ENCODE measurements around the gene TMEM169. TPM values are rescaled to one million over a fixed set of nuclear protein-coding genes. Genes with fewer than 3 reads are reported as not detected.
A peak's percentile ranks its signal among the peaks of the same experiment; 100 is the strongest.

Gene TMEM169
- total and polyA plus RNA-seq, 2 of the 13 experiments (the other 11 are each of a cell fraction or from before 2014, with no cell fraction given): 1.5 to 4.5 TPM

DNA sequence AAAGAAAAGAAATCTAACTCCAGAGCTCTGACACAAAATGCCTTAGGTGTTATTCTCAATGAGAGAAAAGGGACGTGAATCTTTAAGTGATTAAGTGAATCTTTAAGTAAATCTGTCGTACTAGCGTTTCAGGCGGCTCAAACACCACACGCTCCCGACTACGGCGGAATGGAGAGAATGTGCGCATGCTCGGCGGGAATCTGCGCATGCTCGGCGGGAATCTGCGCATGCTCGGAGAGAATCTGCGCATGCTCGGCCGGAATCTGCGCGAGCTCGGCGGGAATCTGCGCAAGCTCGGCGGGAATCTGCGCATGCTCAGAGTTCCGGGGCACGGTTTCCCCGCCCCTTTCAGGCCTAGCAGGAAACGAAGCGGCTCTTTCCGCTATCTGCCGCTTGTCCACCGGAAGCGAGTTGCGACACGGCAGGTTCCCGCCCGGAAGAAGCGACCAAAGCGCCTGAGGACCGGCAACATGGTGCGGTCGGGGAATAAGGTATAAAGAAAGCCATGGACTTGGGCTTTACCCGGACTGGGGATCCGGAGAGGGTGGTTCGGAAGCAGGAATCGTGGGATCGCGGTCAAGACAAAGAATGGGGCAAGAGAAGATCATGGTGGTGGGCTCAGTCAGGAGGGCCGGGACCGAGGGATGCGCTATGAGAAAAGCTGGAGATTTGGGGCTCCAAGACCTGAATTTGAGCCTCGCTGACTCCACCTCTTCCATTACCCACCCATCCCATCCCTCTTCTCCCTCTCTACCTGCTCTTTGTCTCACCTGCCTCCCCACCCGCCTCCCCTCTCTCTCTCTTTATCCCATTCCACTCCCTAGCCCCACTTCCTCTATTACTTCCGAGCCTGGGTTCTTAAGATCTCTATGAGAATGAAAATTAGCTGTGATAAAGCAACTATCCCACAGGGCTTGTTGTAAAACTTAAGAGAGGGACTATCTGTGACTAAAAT, 27.5 kb downstream of the TMEM169 start, which contains the start of gene XRCC5 (continued):
- TF ChIP-seq, protein P1, sequence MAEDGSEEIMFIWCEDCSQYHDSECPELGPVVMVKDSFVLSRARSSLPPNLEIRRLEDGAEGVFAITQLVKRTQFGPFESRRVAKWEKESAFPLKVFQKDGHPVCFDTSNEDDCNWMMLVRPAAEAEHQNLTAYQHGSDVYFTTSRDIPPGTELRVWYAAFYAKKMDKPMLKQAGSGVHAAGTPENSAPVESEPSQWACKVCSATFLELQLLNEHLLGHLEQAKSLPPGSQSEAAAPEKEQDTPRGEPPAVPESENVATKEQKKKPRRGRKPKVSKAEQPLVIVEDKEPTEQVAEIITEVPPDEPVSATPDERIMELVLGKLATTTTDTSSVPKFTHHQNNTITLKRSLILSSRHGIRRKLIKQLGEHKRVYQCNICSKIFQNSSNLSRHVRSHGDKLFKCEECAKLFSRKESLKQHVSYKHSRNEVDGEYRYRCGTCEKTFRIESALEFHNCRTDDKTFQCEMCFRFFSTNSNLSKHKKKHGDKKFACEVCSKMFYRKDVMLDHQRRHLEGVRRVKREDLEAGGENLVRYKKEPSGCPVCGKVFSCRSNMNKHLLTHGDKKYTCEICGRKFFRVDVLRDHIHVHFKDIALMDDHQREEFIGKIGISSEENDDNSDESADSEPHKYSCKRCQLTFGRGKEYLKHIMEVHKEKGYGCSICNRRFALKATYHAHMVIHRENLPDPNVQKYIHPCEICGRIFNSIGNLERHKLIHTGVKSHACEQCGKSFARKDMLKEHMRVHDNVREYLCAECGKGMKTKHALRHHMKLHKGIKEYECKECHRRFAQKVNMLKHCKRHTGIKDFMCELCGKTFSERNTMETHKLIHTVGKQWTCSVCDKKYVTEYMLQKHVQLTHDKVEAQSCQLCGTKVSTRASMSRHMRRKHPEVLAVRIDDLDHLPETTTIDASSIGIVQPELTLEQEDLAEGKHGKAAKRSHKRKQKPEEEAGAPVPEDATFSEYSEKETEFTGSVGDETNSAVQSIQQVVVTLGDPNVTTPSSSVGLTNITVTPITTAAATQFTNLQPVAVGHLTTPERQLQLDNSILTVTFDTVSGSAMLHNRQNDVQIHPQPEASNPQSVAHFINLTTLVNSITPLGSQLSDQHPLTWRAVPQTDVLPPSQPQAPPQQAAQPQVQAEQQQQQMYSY (CRISPR knock-in tag; IDR thresholded peaks at IDR 0.05): peak; percentile 68; the same call in 1 of the 2 replicates
- TF ChIP-seq RELA (CRISPR knock-in tag; IDR thresholded peaks at IDR 0.05): peak; percentile 86
- TF ChIP-seq ZNF577 (CRISPR knock-in tag; IDR thresholded peaks at IDR 0.05; ENCODE audit: borderline replicate concordance, low read depth): no peak
- TF ChIP-seq NPAS2 (CRISPR knock-in tag; IDR thresholded peaks at IDR 0.05; ENCODE audit: borderline replicate concordance): no peak
- TF ChIP-seq ZNF503 (CRISPR knock-in tag; IDR thresholded peaks at IDR 0.05): peak; percentile 78; the same call in 1 of the 2 replicates
- TF ChIP-seq ZBTB38 (CRISPR knock-in tag; IDR thresholded peaks at IDR 0.05): peak; percentile 98
- TF ChIP-seq DR1 (CRISPR knock-in tag; IDR thresholded peaks at IDR 0.05): peak; percentile 95
- peak; percentile 76; the same call in 1 of the 2 replicates for TF ChIP-seq MIER2 (CRISPR knock-in tag; IDR thresholded peaks at IDR 0.05)
- TF ChIP-seq XRCC5 (optimal IDR thresholded peaks at IDR 0.05; ENCODE audit: low read length): peak; percentile 65
- peak; percentile 88 for TF ChIP-seq ZGPAT (CRISPR knock-in tag; IDR thresholded peaks at IDR 0.05)
- peak; percentile 70 for TF ChIP-seq SP2 (CRISPR knock-in tag; IDR thresholded peaks at IDR 0.05)
- peak; percentile 90 for TF ChIP-seq ASH2L (IDR thresholded peaks at IDR 0.05; ENCODE audit: insufficient read length, low read depth, low read length)
- TF ChIP-seq HDAC2 (CRISPR knock-in tag; IDR thresholded peaks at IDR 0.05): peak; percentile 89
- TF ChIP-seq NFE2L1 (CRISPR knock-in tag; IDR thresholded peaks at IDR 0.05; ENCODE audit: borderline replicate concordance): peak; percentile 83; the same call in 1 of the 2 replicates
- peak; percentile 58; the same call in 1 of the 2 replicates for TF ChIP-seq CAMTA2 (CRISPR knock-in tag; IDR thresholded peaks at IDR 0.05; ENCODE audit: borderline replicate concordance)
- TF ChIP-seq GATAD2A (CRISPR knock-in tag; IDR thresholded peaks at IDR 0.05): peak; percentile 50
- no peak for TF ChIP-seq ZNF576 (CRISPR knock-in tag; IDR thresholded peaks at IDR 0.05)
- TF ChIP-seq ZFP41 (CRISPR knock-in tag; IDR thresholded peaks at IDR 0.05; ENCODE audit: borderline replicate concordance): peak; percentile 98
- no peak; the same call in 1 of the 2 replicates for TF ChIP-seq CCDC6 (CRISPR knock-in tag; IDR thresholded peaks at IDR 0.05)
- TF ChIP-seq ZNF513 (CRISPR knock-in tag; conservative IDR thresholded peaks at IDR 0.05): 0 out of 2 replicates have a peak, but pooled peaks have one; percentile 52
